Measurements from ENCODE around the gene E2F3.

The E2F3 gene

DNA sequence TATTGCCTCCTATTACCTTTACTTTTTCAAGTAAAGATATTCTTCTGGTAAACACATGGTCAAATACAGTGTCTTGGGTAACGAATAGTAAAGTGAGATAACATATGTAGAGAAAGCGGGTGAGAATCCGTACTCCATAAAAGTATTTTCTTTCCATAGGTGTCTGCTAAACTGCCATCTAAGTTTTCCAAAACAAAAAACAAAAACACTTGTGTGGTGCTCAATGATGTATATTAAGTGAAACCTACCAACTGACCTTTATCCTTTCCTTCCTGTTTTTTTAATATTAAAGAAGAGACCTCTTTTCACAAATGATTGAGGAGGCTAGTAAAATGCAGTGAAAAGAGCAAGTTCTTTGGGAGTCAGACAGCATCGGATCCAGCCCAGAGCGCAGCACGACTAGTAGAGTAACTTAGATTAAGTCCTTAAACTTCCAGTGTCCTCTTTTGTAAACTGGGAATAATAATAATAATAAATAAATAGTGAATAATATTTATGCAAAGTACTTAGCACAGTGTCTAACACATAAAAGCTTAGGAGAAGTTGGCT lies 132.1 kb downstream of the E2F3 start:
- DNase-seq, result no peak

DNA sequence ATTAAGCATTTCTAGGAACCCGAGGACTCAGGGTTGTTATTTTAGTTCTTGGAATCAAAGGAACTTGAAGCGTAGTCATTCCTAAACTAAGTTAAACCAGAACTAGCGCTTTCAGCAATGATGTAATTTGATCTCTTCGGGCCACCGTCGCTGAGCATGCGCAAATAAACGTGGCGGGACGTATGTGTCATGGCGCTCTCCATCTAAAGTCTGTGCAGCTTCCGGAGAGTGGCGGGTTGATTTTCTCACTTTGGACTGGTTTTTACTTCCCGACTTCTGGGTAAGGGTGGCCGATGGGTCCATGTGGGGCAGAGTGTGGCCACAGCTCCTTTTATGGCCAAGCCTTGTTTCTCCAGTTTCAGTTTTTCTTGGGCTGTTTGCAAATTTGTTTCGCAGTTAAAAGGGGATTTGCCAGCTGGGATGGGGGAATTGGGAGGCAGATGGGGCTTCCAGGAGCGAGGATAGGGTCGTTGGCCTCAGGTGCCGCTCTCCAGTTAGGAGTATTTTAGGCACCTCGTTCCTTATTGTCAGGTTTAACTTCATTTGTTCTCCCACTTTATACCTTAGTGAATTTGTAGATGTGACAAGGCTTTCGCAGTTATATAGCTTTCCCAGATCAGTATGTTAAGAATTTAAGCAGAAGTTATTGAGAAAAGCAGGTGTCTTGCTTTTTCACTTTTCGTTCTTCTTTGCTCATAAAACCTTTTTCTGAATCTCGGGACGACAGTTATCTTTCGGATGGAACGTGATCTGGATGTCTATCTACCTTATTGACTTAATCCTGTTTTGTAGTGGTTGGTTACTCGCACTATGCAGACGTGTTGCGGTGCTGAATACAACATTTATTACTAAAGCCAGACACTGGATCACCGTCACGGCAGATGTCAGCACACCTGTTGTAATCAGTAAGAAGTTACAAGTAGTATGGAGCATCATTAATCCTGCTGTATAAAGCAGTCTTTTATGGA lies 132.9 kb downstream of the E2F3 start, which contains the start of gene CDKAL1:
TSS of gene CDKAL1 (plus strand) at position 163 of the 968 bp plus-strand sequence. CDS start 11,894 bp downstream, outside the sequence.
- peak; percentile 9 to 95 (median 75) for DNase-seq

DNA sequence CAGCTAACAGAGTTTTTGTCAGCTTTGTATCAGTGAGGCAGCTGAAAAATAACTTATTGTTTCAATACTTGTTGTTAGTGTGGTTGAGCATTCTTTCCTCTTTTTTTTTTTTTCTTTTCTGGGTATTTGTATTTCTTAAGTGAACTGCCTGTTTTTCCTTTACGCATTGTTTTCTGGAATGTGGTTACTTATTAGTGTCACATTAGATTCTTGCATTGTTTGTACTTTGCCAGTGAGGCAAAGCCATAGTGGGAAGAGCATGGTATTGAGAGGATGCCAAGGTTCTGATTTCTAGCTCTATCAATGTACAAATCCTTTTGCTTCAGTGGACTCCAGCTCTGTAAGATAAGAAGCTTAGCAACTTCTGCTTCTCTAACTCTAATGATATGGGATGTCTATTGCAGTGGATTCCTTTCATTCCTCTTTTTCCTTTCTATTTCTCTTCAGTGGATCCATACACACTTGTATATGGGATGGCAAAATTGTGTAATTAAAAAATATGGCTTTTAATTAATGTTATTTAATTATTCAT lies 136.5 kb downstream of the E2F3 start:
- no peak for DNase-seq

GRCh38 chr6:20538907-20539306 lies 137.2 kb downstream of the E2F3 start:
- no peak for DNase-seq

DNA sequence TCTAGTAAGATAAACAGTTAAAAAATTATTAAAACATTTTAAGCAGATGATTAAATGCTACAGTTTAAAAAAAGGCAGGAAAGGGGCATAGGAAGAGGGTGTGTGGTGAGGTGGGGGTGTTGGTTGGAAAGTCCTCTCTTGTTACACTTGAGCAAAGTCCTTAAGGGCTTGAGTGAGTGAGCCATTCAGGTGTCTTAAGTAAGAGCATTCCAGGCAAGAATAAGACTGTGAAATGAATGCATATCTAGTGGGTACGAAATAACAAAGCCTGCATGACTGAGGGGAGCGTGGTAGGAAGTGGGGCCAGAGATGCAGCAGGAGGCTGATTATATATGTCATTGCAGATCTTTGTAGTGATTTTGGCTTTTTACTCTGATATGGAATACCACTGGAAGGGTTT lies 137.7 kb downstream of the E2F3 start:
- DNase-seq, result no peak

DNA sequence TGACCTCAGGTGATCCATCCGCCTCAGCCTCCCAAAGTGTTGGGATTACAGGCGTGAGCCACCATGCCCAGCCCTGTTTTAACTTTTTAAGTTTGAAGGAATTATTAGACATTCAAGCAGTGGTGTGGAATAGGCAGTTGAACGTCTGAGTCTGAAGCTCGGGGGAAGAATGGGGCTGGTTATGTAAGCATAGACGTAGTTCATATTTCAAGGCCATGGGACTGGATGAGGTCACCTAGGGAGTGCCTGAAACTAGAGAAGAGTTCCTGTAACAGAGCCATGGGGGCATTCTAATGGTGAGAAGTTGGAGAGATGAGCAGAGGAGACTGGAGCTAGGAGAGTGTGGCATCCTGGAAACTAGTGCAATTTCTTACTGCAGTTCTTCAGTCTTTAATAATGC lies 139.0 kb downstream of the E2F3 start:
- no peak for DNase-seq

DNA sequence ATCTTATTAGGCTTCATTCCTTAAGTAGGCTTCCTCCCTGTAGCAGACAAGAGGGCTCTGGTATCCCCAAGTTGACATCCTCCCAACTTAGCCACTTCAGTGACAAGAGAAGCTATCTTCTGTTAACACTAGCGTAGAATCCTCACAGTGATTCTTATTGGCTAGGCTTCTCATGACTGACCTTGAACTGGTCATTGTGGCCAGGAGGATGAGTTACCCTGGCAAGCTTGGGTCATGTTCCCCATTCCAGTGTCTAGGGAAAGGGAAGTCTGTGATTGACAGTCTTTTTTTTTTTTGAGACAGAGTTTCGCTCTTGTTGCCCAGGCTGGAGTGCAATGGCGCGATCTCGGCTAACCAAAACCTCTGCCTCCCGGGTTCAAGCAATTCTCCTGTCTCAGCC lies 139.7 kb downstream of the E2F3 start:
- DNase-seq, result no peak

DNA sequence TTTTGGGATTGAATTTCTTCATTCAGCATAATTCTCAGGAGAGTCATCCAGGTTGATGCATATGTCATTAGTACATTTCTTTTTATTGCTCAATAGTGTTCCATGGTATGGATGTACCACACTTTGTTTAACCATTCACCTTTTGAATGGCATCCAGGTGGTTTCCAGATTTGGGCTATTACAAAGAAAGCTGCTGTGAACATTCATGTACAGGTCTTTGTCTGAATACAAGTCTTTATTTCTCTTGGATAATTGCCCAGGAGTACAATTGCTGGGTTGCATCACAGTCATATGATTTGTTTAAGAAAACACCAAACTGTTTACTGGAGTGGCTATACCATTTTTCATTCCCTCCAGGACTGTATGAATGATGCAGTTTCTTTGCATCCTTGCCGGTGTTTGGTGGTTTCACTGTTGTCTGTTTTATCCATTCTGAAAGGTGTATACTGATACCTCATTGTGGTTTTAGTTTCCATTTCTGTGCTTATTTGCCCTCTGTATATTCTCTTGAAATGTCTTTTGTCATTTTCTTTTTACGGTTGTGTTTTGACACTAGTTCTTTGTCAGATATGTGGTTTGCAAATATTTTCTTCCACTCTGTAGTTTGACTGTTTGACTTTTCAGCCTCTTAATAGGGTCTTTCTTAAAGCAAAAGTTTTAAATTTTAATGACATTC lies 141.4 kb downstream of the E2F3 start:
- no peak for DNase-seq
